Mesenchymal stem cell (in vitro differentiated cells and primary cell): ENCODE data around the gene TMEM190.
A peak's percentile ranks its signal among the peaks of the same experiment; 100 is the strongest.

ENCODE experiments used
- DNase-seq: peaks from one replicate; pipeline ENCODE4 v3.0.0-alpha.2; 2013
- H2AFZ ChIP-seq: one replicate; pipeline ENCODE4 v1.6.1; 2013; ENCODE audit warnings: low read depth, mild to moderate bottlenecking, control low read depth, inconsistent platforms, low read length, moderate library complexity
- H2AK5ac ChIP-seq: 2 replicates; pipeline ENCODE4 v1.6.1; 2013; ENCODE audit warnings: low read length, moderate library complexity, mild to moderate bottlenecking, inconsistent platforms; ENCODE audit not compliant: severe bottlenecking
- H2BK120ac ChIP-seq: one replicate; pipeline ENCODE4 v1.6.1; 2013; ENCODE audit warnings: low read depth, mild to moderate bottlenecking, inconsistent platforms, low read length, moderate library complexity
- H2BK12ac ChIP-seq, 2 experiments: one replicate each; pipeline ENCODE4 v1.6.1; 2013; ENCODE audit warnings: inconsistent platforms in 2 of 2, low read length in 2 of 2, mild to moderate bottlenecking in 2 of 2, moderate library complexity in 2 of 2, control low read depth in 1 of 2
- H2BK15ac ChIP-seq: one replicate; pipeline ENCODE4 v1.6.1; 2013; ENCODE audit warnings: mild to moderate bottlenecking, low read depth, inconsistent platforms; ENCODE audit not compliant: poor library complexity, severe bottlenecking
- H2BK5ac ChIP-seq: 2 replicates; pipeline ENCODE4 v1.6.1; 2013; ENCODE audit warnings: low read depth, mild to moderate bottlenecking, low read length, control low read depth, inconsistent platforms; ENCODE audit not compliant: poor library complexity, severe bottlenecking
- H3K14ac ChIP-seq, 2 experiments: one replicate each; pipeline ENCODE4 v1.6.1; 2013; ENCODE audit warnings: inconsistent platforms in 2 of 2, low read length in 2 of 2, control low read depth in 1 of 2, mild to moderate bottlenecking in 1 of 2, moderate library complexity in 1 of 2
- H3K18ac ChIP-seq, 2 experiments: one replicate each; pipeline ENCODE4 v1.6.1; 2013; ENCODE audit warnings: inconsistent platforms in 2 of 2, low read length in 2 of 2, control low read depth in 1 of 2, low read depth in 1 of 2, mild to moderate bottlenecking in 1 of 2
- H3K23ac ChIP-seq, 2 experiments: one replicate each; pipeline ENCODE4 v1.6.1; 2013; ENCODE audit warnings: inconsistent platforms in 2 of 2, low read length in 2 of 2, mild to moderate bottlenecking in 2 of 2, moderate library complexity in 2 of 2, control low read depth in 1 of 2
- H3K27ac ChIP-seq: 2 replicates; pipeline ENCODE4 v1.5.1; 2013; ENCODE audit warnings: mild to moderate bottlenecking, moderate library complexity, low read length, control low read depth, inconsistent platforms; ENCODE audit not compliant: poor library complexity, severe bottlenecking
- H3K27me3 ChIP-seq, 2 experiments: 2 replicates each; pipeline versions ENCODE4 v1.6.1 to v1.7.0; 2013; ENCODE audit warnings: low read length in 2 of 2, mild to moderate bottlenecking in 2 of 2, moderate library complexity in 2 of 2, control low read depth in 1 of 2, inconsistent platforms in 1 of 2; ENCODE audit not compliant: control insufficient read depth in 1 of 2, insufficient read depth in 1 of 2
- H3K36me3 ChIP-seq, 2 experiments: 2 replicates each; pipeline versions ENCODE4 v1.6.1 to v1.7.0; 2013; ENCODE audit warnings: low read length in 2 of 2, control low read depth in 1 of 2, inconsistent platforms in 1 of 2, low read depth in 1 of 2, mild to moderate bottlenecking in 1 of 2; ENCODE audit not compliant: insufficient read depth in 2 of 2, control insufficient read depth in 1 of 2
- H3K4ac ChIP-seq, 2 experiments: one replicate each; pipeline ENCODE4 v1.6.1; 2013; ENCODE audit warnings: inconsistent platforms in 2 of 2, low read length in 2 of 2, mild to moderate bottlenecking in 2 of 2, moderate library complexity in 2 of 2, control low read depth in 1 of 2, low read depth in 1 of 2
- H3K4me1 ChIP-seq: 2 replicates; pipeline ENCODE4 v1.6.1; 2013; ENCODE audit warnings: low read depth, low read length, control low read depth; ENCODE audit not compliant: control insufficient read depth, insufficient read depth
- H3K4me2 ChIP-seq: 2 replicates; pipeline ENCODE4 v1.6.1; 2013; ENCODE audit warnings: low read length, mild to moderate bottlenecking, inconsistent platforms; ENCODE audit not compliant: poor library complexity, severe bottlenecking
- H3K4me3 ChIP-seq, 2 experiments: 2 replicates each; pipeline versions ENCODE4 v1.5.1 to v1.7.0; 2013; ENCODE audit warnings: low read length in 2 of 2, mild to moderate bottlenecking in 2 of 2, control low read depth in 1 of 2, low read depth in 1 of 2; ENCODE audit not compliant: insufficient read depth in 1 of 2
- H3K79me1 ChIP-seq: replicated peaks from 2 replicates; pipeline ENCODE4 v1.6.1; 2013; ENCODE audit warnings: mild to moderate bottlenecking, control low read depth, low read length, inconsistent platforms; ENCODE audit not compliant: poor library complexity, severe bottlenecking
- H3K9ac ChIP-seq: 2 replicates; pipeline ENCODE4 v1.7.0; 2013; ENCODE audit warnings: mild to moderate bottlenecking, low read length, moderate library complexity
- H3K9me3 ChIP-seq: 2 replicates; pipeline ENCODE4 v1.7.0; 2013; ENCODE audit warnings: mild to moderate bottlenecking, low read length; ENCODE audit not compliant: control insufficient read depth
- H4K8ac ChIP-seq: one replicate; pipeline ENCODE4 v1.6.1; 2013; ENCODE audit warnings: inconsistent platforms, mild to moderate bottlenecking, low read length, moderate library complexity
- H4K91ac ChIP-seq: one replicate; pipeline ENCODE4 v1.6.1; 2013; ENCODE audit warnings: mild to moderate bottlenecking, low read length, inconsistent platforms
- WGBS: methylation state at CpG from one replicate; pipeline ENCODE4 v1.1.7; 2013; ENCODE audit warnings: mixed read lengths; 5-methylcytosine and 5-hydroxymethylcytosine counted together

The TMEM190 gene

DNA sequence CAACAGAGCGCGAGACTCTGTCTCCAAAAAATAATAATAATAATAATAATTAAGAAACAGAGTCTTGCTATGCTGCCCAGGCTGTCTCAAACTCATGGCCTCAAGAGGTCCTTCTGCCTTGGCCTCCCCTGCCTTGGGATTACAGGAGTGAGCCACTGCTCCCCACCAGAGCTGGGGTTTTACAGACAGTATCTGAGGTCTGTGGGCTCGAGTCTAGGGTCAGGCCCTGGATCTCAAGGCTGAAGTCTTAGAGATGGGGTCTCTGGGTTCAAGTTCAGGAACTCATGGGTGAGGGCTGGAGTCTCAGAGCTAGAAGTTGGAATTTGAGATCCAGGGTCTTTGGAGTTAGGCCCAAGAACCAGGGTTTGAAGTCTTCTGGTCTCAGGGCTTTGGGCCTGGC is 9.8 kb upstream of the TMEM190 start:
- Histone ChIP-seq H3K4me2 (no peak overlapping the region), H4K91ac (no peak overlapping the region), H3K9ac (no peak overlapping the region), H3K79me1 (peaks cover 6% of the 10 kb centered on the region), H2AFZ (no peak overlapping the region), H3K27ac (no peak overlapping the region), H2BK12ac (no peak overlapping the region), H3K4me1 (peaks cover 43% of the 10 kb centered on the region), H3K23ac (no peak overlapping the region), H4K8ac (no peak overlapping the region), H2BK120ac (no peak overlapping the region), H2BK15ac (no peak overlapping the region), H2AK5ac (peak overlapping the region; percentile 4), H3K4ac (no peak overlapping the region), H3K9me3 (no peaks in the 10 kb centered on the region), H3K36me3 (peaks cover 0 to 37% of the 10 kb centered on the region in 2 experiments), H3K14ac (no peak overlapping the region), H3K18ac (no peak overlapping the region), H3K27me3 (no peaks in the 10 kb centered on the region), H2BK5ac (no peak overlapping the region), H3K4me3 (no peak overlapping the region)
- 94% methylated on average over 1 of the region's 3 CpGs for WGBS
- no peak for DNase-seq

DNA sequence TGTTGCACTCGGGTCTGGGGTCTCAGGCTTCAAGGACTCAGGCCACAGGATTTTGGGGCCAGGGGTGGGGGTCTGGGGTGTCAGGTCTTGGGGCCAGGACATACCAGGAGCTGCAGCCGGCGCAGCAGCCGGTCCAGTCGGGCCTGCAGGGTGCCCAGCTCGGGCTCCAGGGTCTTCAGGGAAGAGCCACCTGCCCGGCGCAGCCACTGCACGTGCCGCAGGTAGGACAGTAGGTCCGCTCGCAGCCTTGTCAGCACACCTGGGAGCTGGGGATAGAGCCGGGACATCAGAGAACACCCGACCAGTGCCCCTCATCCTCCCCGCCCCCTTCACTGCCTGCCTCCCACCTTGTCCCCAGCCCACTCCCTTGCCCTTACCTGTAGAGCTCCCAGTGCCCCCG is 8.5 kb upstream of the TMEM190 start:
- DNase-seq, result no peak
- H2AFZ ChIP-seq, result no peak overlapping the region
- H3K23ac ChIP-seq, result no peak overlapping the region
- H3K4me3 ChIP-seq, result peak overlapping the region in 1 of 2 experiments; percentile 84
- H2AK5ac ChIP-seq, result no peak overlapping the region
- H2BK15ac ChIP-seq, result no peak overlapping the region
- no peaks in the 10 kb centered on the region for H3K9me3 ChIP-seq
- H2BK12ac ChIP-seq, result no peak overlapping the region
- no peak overlapping the region for H2BK5ac ChIP-seq
- peaks cover 6% of the 10 kb centered on the region for H3K79me1 ChIP-seq
- H3K27me3 ChIP-seq, result no peaks in the 10 kb centered on the region
- 88% methylated on average over 16 of the region's 16 CpGs for WGBS
- H3K4me2 ChIP-seq, result peak overlapping the region; percentile 71
- H4K8ac ChIP-seq, result no peak overlapping the region
- no peak overlapping the region for H2BK120ac ChIP-seq
- H3K18ac ChIP-seq, result no peak overlapping the region
- H4K91ac ChIP-seq, result no peak overlapping the region
- no peak overlapping the region for H3K14ac ChIP-seq
- H3K36me3 ChIP-seq, result peaks cover 0 to 37% of the 10 kb centered on the region in 2 experiments
- H3K4ac ChIP-seq, result no peak overlapping the region
- H3K9ac ChIP-seq, result no peak overlapping the region
- H3K27ac ChIP-seq, result peak overlapping the region; percentile 54
- H3K4me1 ChIP-seq, result peaks cover 48% of the 10 kb centered on the region

DNA sequence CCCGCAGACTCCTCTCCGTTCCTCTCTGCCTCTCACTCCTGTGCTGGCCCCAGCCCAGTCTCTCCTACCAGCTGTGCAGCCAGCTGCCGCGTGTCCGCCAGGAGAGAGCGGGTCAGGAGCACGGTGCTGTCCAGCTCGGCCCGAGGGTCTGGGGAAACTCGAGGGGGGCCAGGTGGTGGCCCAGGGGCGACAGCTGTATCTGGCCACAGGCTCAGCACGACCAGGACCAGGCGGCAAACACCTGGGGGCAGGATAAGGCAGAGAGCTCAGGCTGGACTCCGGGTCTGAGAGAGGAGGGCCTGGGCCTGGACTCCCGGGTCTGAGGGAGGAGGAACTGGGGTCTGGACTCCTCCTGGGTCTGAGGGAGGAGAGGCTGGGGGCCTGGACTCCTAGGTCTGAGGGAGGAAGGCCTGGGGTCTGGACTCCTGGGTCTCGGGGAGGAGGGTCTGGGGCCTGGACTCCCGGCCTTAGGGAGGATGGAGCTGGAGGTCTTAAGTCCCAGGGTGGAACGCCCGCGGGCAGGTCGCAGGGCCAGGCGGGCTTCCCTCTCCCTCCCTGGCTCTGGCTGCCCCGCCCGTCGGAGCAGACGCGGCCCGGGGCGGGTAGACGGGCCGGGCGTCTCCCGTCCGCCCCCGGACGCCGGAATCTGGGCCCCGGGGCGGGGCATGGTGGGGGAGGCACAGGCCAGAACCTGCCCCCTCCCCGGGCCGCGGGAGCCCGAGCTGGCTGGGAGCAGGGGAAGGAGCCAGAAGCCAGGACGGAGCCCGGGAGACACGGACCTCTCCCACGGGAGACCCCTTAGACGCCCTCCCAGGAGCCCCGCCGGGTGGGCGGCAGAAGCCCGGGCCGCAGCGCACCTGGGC is 7.7 kb upstream of the TMEM190 start:
- Histone ChIP-seq H3K4me1 (peaks cover 50% of the 10 kb centered on the region), H3K4ac (peak overlapping the region in 1 of 2 experiments; percentile 32), H2AK5ac (peak overlapping the region; percentile 4), H3K18ac (peak overlapping the region in 1 of 2 experiments; percentile 54), H3K27me3 (peaks cover 0 to 4% of the 10 kb centered on the region in 2 experiments), H3K9me3 (no peaks in the 10 kb centered on the region), H4K91ac (peak overlapping the region; percentile 82), H3K14ac (peak overlapping the region in 1 of 2 experiments; percentile 38), H2BK120ac (peak overlapping the region; percentile 27), H3K27ac (peak overlapping the region; percentile 61), H2AFZ (no peak overlapping the region), H2BK5ac (no peak overlapping the region), H3K4me2 (peak overlapping the region; percentile 71), H2BK15ac (peak overlapping the region; percentile 90), H3K9ac (peak overlapping the region; percentile 66), H3K23ac (peak overlapping the region in 1 of 2 experiments; percentile 40), H3K4me3 (peak overlapping the region; percentile 62 to 84), H4K8ac (peak overlapping the region; percentile 1), H2BK12ac (peak overlapping the region; percentile 21 to 45), H3K36me3 (peaks cover 0 to 37% of the 10 kb centered on the region in 2 experiments), H3K79me1 (peaks cover 6% of the 10 kb centered on the region)
- WGBS, result 20% methylated on average over 47 of the region's 54 CpGs
- peak; percentile 57 for DNase-seq

DNA sequence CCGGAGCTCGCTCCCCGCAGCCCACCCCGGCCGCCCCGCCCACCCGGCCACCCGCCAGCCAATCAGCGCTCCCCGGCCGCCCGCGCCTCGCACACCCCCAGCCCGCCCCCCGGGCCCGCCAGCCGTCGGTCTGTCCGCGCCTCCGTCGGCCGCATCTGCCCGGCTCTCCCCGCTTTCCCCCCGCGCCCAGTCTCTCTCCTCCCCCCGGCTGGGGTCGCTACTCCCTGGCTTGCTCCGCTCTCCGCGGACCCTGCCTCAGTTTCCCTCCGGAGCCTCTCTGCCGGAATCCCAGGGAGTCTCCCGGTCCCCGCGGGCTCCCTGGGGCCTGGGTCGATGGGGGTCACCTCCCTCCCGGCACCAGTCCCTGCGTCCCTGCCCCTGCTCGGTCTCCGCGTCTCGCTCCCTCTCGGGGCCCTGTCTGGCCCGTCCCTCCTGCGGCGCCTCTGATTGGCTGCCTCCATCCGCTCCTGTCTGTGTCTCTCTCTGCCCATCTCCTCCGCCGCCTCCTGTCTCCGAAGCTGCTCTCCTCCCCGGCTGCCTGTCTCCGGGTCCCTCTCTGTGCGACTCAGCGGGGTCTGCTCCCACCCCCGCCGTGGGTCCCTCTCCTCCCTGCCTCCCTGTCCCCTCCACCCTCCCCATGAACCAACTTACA is 6.8 kb upstream of the TMEM190 start:
- WGBS, result under 1% methylated on average over 51 of the region's 59 CpGs

More for the DNA sequence above, 6.8 kb upstream of the TMEM190 start:
- DNase-seq, result peak; percentile 85
- peak overlapping the region; percentile 74 for H3K9ac ChIP-seq
- H2BK15ac ChIP-seq, result no peak overlapping the region
- H3K9me3 ChIP-seq, result no peaks in the 10 kb centered on the region
- peak overlapping the region; percentile 83 for H3K4me2 ChIP-seq
- peak overlapping the region; percentile 94 for H3K27ac ChIP-seq
- H3K27me3 ChIP-seq, result peaks cover 0 to 7% of the 10 kb centered on the region in 2 experiments
- H3K4me3 ChIP-seq, result peak overlapping the region; percentile 78 to 84
- H2BK120ac ChIP-seq, result peak overlapping the region; percentile 27
- peak overlapping the region in 1 of 2 experiments; percentile 88 for H2BK12ac ChIP-seq
- peak overlapping the region in 1 of 2 experiments; percentile 68 for H3K14ac ChIP-seq
- H2AK5ac ChIP-seq, result no peak overlapping the region
- H2BK5ac ChIP-seq, result peak overlapping the region; percentile 92
- peaks cover 0 to 35% of the 10 kb centered on the region in 2 experiments for H3K36me3 ChIP-seq
- peak overlapping the region; percentile 45 to 85 for H3K18ac ChIP-seq
- H4K91ac ChIP-seq, result no peak overlapping the region
- peaks cover 55% of the 10 kb centered on the region for H3K4me1 ChIP-seq
- peak overlapping the region; percentile 45 for H4K8ac ChIP-seq
- peak overlapping the region; percentile 46 to 57 for H3K4ac ChIP-seq
- peaks cover 6% of the 10 kb centered on the region for H3K79me1 ChIP-seq
- H2AFZ ChIP-seq, result peak overlapping the region; percentile 84
- peak overlapping the region in 1 of 2 experiments; percentile 47 for H3K23ac ChIP-seq
